Osteoblast (primary cell): ENCODE measurements around the gene CAPSL. TPM values are rescaled to one million over a fixed set of nuclear protein-coding genes. Genes with fewer than 3 reads are reported as not detected.

ENCODE experiments used
- DNase-seq: peaks from one replicate; pipeline ENCODE4 v3.0.0; 2011; ENCODE audit warnings: low spot score, mixed read lengths; ENCODE audit not compliant: insufficient read length; ENCODE audit errors: missing footprints
- H2AFZ ChIP-seq: 2 replicates; pipeline ENCODE4 v1.6.0; 2011; ENCODE audit warnings: mild to moderate bottlenecking, low read length
- H3K27ac ChIP-seq: 2 replicates; pipeline ENCODE4 v1.5.1; 2011; ENCODE audit warnings: mild to moderate bottlenecking, low read depth, low read length, moderate library complexity
- H3K27me3 ChIP-seq: 2 replicates; pipeline ENCODE4 v1.6.0; 2012; ENCODE audit warnings: mild to moderate bottlenecking, control low read depth, inconsistent platforms, low read length, moderate library complexity; ENCODE audit not compliant: insufficient read depth
- H3K36me3 ChIP-seq: 2 replicates; pipeline ENCODE4 v1.5.1; 2011; ENCODE audit warnings: mild to moderate bottlenecking, low read length, control low read depth, moderate library complexity; ENCODE audit not compliant: insufficient read depth
- H3K4me1 ChIP-seq: 2 replicates; pipeline ENCODE4 v1.5.1; 2011; ENCODE audit warnings: mild to moderate bottlenecking, low read length, control low read depth, moderate library complexity; ENCODE audit not compliant: insufficient read depth
- H3K4me2 ChIP-seq: 2 replicates; pipeline ENCODE4 v1.6.0; 2011; ENCODE audit warnings: mild to moderate bottlenecking, low read length; ENCODE audit not compliant: insufficient read depth
- H3K4me3 ChIP-seq: fragments of 200-600 bp; sonication (generic); 3 replicates; pipeline ENCODE4 v1.5.1; 2012; ENCODE audit warnings: mild to moderate bottlenecking, low read length, inconsistent platforms; ENCODE audit not compliant: insufficient read depth
- H3K79me2 ChIP-seq: 2 replicates; pipeline ENCODE4 v1.6.0; 2012; ENCODE audit warnings: mild to moderate bottlenecking, low read length, control low read depth, inconsistent platforms; ENCODE audit not compliant: insufficient read depth
- H3K9me3 ChIP-seq: 2 replicates; pipeline ENCODE4 v1.5.1; 2011; ENCODE audit warnings: low read depth, low read length, control low read depth
- H4K20me1 ChIP-seq: 2 replicates; pipeline ENCODE4 v1.6.0; 2012; ENCODE audit warnings: mild to moderate bottlenecking, low read length, control low read depth; ENCODE audit not compliant: insufficient read depth
- total RNA-seq: library from RNA; depleted of rRNA; stranded (reverse); fragments of >200 nt; gene quantifications from 2 replicates; pipeline ENCODE4 v1.2.3, GENCODE V29; 2012
- TF ChIP-seq, protein P1 (sequence below): IDR thresholded peaks from 2 replicates; pipeline ENCODE4 v1.5.1; 2011; ENCODE audit warnings: mild to moderate bottlenecking, low read depth, low read length, moderate library complexity; ENCODE audit errors: extremely low read depth

Gene CAPSL
- total RNA-seq, 1 donor = not detected

DNA sequence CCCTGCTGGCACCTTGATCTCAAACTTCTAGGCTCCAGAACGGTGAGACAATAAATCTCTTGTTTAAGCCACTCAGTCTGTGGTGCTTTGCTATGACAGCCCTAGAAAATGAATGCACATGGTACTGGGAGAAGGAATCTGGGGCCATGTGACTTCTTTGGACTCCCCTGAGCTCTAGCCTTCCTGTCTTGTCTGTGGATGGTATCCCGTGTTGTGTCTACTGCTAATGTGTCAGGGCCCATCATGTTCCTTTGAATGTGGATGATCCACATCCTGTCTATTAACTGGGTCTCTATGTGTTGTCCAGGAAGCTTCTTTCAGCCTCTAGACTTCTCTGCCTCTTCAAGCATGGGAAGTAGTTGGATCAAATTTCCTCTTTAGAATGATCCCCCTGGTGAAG is 56.7 kb downstream of the CAPSL start:
- Histone ChIP-seq H3K4me1 (peaks cover 11% of the 10 kb centered on the region), H4K20me1 (no peaks in the 10 kb centered on the region), H3K9me3 (no peaks in the 10 kb centered on the region), H3K4me3 (no peak overlapping the region), H3K4me2 (no peak overlapping the region), H2AFZ (no peak overlapping the region), H3K36me3 (no peaks in the 10 kb centered on the region), H3K79me2 (no peaks in the 10 kb centered on the region), H3K27ac (no peak overlapping the region), H3K27me3 (no peaks in the 10 kb centered on the region)
- no peak for DNase-seq
- TF ChIP-seq, protein P1, sequence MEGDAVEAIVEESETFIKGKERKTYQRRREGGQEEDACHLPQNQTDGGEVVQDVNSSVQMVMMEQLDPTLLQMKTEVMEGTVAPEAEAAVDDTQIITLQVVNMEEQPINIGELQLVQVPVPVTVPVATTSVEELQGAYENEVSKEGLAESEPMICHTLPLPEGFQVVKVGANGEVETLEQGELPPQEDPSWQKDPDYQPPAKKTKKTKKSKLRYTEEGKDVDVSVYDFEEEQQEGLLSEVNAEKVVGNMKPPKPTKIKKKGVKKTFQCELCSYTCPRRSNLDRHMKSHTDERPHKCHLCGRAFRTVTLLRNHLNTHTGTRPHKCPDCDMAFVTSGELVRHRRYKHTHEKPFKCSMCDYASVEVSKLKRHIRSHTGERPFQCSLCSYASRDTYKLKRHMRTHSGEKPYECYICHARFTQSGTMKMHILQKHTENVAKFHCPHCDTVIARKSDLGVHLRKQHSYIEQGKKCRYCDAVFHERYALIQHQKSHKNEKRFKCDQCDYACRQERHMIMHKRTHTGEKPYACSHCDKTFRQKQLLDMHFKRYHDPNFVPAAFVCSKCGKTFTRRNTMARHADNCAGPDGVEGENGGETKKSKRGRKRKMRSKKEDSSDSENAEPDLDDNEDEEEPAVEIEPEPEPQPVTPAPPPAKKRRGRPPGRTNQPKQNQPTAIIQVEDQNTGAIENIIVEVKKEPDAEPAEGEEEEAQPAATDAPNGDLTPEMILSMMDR = no peak

DNA sequence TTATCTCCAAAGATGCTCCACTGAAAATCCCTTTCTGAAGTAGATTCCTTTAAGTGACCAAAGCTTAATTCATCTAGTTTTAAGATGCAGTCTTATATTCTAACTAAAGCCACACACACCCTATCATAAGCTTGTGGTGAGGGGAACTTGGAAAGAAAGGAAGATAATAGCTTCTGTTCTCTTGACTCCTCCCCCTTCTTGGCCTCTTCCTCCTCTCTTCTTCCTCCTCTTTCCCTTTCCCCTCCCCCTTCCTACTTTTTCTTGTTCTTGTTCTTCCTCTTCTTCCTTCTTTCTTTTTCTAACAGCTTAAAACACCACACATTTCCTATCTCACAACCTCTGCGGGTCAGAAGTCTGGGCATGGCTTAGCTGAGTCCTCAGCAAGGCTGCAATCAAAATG is 58.3 kb downstream of the CAPSL start:
- Histone ChIP-seq H3K27me3 (no peaks in the 10 kb centered on the region), H2AFZ (peak overlapping the region; percentile 19), H3K9me3 (no peaks in the 10 kb centered on the region), H3K27ac (no peak overlapping the region), H4K20me1 (no peaks in the 10 kb centered on the region), H3K36me3 (peaks cover 6% of the 10 kb centered on the region), H3K4me2 (no peak overlapping the region), H3K4me1 (peaks cover 11% of the 10 kb centered on the region), H3K4me3 (no peak overlapping the region), H3K79me2 (no peaks in the 10 kb centered on the region)
- TF ChIP-seq, protein P1 = no peak
- DNase-seq = no peak

DNA sequence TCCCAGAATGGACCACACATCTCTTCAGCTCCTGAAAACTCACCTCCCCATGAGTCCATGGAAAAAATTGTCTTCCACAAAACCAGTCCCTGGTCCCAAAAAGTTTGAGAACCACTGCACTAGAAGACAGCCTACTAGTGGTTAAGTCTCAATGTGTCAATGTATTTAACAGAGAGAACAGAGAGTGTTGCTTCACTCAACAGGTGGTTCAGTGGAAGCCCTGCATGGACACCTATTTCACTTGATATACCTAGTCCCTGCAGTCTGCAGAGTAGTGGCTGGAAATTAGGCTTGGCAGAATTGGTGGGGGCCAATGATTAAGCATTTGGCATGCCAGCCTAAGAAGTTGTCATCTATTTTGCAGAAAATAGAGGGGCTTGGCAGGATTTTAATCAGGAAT is 58.8 kb downstream of the CAPSL start:
- no peaks in the 10 kb centered on the region for H4K20me1 ChIP-seq
- no peaks in the 10 kb centered on the region for H3K79me2 ChIP-seq
- no peak overlapping the region for H3K4me2 ChIP-seq
- DNase-seq = no peak
- no peaks in the 10 kb centered on the region for H3K9me3 ChIP-seq
- peaks cover 11% of the 10 kb centered on the region for H3K4me1 ChIP-seq
- TF ChIP-seq, protein P1 = no peak
- H3K36me3 ChIP-seq = peaks cover 6% of the 10 kb centered on the region
- H3K27ac ChIP-seq = no peak overlapping the region
- H3K4me3 ChIP-seq = no peak overlapping the region
- no peak overlapping the region for H2AFZ ChIP-seq
- H3K27me3 ChIP-seq = no peaks in the 10 kb centered on the region

DNA sequence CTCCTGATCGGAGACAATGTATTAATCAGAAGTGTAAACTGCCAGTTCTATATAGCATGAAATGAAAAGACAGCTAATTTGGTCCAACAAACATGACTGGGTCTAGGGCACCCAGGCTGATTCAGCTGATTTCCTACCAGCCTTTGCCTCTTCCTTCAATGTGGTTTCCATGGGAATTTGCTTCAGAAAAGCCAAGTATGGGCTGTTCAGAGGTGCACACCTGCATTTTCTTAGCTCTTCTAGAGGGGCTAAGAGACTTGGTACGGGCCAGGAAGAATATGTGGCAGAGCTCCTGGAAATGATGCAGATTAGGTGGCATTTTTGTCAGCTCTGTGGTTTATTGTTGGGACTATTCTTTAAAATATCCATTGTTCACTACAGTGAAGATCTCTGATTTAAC is 59.3 kb downstream of the CAPSL start:
- Histone ChIP-seq H3K79me2 (no peaks in the 10 kb centered on the region), H4K20me1 (no peaks in the 10 kb centered on the region), H3K4me1 (peaks cover 6% of the 10 kb centered on the region), H3K4me3 (no peak overlapping the region), H3K4me2 (no peak overlapping the region), H3K9me3 (no peaks in the 10 kb centered on the region), H3K27me3 (no peaks in the 10 kb centered on the region), H3K36me3 (peaks cover 6% of the 10 kb centered on the region), H2AFZ (no peak overlapping the region), H3K27ac (no peak overlapping the region)
- TF ChIP-seq, protein P1 = no peak
- DNase-seq = no peak
